GM19324 (cell line): ENCODE data around the gene PITPNM1.

ENCODE experiments used
- ATAC-seq: cut with Tn5 transposase; IDR thresholded peaks from one replicate; pipeline ENCODE4 v1.9.1; 2021; ENCODE audit warnings: mild to moderate bottlenecking, moderate library complexity; ENCODE audit not compliant: unreplicated experiment, low FRiP score

PITPNM1 gene

DNA sequence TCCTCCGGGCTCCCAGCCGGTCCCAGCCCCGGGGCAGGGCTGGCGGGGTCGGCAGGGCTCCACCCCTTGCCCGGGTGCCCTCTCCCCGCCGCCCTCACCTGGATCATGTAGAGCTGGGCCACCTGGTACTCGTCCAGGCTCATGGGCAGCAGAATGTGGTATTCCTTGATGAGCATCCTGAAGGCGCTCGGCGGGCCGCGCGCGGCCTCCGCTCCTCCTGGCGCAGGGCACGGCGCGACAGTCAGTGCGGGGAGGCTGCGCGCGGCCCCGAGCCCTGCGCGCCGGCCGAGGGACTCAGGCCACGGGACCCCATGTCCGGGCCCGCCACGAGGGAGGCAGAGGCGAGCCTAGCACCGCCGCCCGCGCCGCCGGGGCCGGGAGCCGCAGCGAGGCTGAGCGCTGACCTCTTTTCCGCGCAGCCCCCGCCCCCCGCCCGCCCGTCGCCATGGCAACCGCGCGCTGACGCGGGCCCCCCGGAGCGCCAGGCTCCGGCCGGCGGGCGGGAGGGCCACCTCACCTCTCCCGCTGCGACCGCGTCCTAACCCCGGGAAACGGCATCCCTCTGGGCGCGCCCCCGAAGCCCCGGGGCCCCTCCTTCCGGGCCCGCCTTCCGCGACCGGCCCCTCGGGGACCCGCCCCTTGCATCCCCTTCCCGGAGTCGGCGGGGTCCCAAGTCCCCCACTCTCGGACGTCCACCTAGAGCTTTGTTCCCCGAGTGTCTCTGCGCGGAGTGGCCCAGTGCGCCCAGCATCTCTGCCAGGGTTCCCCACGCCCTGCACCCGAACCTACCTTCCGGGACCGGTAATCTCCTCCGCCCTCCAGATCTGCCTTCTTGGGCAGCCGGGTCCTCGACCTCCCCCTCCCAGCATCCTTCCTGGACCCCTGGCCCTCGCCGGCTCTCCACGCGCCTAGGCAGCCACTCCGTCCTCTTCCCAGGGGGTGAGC is 886 bp downstream of the PITPNM1 start:
- ATAC-seq, result no peak

DNA sequence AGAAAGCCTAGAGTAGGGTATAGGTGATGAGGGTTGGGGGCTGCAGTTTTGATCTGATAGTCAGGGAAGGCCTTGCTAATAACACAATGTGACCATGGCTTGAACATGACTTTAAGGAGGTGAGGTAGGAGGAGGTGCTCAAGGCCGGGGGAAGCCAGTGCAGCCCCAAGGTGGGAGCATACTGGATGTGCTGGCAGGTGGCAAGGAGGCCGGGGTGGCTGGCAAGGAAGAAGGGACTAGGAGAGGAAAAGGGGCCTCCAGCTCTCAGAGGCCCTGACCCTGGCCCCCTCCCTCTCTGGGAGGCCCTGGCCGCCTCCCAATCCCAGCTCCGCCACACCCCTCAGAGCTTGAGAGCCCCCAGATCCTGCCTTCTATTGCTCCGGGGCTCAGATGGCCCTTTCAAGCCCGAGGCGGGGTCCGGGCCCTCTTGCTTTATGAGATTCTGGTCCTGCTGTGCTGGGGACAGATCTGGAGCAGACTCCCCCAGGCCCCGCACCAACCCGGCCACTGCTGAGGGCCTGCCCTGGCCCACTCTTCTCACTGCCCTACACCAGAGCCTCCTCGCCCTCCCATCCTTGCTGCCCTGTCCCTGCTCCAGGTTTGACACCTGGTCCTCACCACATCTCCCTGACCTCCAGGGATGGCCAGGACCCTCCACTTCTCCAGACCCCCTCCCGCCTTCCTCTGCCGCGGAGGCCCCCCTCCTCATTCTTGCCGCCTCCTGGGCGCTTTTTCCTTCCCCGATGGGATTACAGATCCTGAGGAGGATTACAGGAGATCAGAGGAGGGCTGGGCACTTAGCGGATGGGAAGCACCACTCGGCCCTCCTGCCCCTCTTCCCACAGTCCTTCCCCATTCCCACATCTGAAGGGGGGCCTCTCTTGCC is 1.8 kb downstream of the PITPNM1 start:
- no peak for ATAC-seq

DNA sequence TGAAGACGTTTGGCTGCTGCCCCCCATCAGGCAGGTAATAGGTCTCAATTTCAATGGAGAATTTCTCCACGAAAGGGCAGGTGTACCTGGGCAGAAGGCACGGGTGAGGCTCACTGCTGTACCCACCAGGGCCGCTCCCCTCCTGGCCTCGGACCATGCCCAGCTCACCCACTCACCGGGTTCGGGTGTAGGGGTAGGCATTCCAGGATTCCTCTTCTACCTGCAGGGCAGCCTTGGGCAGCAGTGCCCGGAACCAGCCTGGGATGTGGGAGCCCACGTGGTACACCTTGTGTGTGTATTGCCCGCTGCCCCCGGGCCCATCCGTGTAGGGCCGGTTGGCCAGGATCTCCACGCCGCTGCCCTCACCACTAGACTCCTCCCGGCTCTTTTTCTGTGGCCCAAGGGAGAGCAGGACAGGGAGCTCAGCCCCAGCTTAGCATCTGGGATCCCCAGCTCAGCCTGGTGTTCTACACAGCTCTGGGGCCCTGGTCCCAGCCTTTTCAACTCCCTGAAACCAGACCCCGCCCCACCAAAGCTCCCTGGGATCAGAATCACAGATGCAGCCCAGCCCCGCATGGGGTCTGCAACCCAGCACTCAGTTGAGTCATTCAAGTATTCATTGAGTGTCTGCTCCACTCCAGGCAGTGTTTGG is 2.7 kb downstream of the PITPNM1 start:
- no peak for ATAC-seq

- no peak for ATAC-seq
Observed at GRCh38 chr11:67501854-67502253, 3.3 kb downstream of the PITPNM1 start.

DNA sequence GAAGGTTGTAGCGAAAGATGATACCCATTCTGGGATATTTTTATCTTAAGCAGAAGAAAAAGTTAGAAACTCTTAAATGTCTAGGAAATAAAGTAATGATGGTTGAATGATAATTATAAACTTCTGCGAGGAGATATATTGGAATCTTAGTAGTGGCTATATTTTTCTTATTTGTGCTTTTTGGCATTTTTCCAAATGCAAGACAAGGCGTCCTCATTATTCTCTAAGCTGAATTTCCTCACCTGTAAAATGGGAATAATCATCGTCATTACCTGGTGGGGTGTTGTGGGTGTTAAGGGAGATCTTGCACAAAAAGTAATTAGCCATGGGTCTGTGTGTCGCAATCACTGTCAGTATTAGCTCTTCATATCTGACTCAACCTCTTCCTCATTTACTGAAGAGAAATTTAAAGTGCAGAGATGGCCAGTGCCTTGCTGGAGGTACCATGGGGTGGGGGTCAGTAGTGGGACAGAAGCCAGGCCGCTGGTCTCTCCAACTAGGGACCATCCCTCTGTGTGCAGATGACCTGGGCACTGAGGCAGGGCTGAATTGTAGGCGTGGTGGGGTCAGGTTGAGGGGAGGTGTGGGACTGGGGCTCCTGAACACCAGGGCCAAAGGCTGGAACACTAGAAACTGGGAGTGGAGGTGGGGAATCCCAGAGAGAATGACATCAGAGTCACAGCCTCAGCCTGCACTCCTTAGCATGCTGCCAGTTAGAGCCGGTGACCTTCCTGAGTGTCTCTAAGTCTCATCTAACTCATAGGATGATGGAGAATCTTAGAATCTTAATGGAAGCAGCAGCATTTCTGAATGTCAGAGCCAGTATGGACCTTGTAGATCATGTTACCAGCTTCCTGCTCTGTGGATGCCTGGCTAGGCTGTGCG is 4.1 kb downstream of the PITPNM1 start:
- no peak for ATAC-seq

- no peak for ATAC-seq
Observed at GRCh38 chr11:67500484-67500821, 4.7 kb downstream of the PITPNM1 start.

DNA sequence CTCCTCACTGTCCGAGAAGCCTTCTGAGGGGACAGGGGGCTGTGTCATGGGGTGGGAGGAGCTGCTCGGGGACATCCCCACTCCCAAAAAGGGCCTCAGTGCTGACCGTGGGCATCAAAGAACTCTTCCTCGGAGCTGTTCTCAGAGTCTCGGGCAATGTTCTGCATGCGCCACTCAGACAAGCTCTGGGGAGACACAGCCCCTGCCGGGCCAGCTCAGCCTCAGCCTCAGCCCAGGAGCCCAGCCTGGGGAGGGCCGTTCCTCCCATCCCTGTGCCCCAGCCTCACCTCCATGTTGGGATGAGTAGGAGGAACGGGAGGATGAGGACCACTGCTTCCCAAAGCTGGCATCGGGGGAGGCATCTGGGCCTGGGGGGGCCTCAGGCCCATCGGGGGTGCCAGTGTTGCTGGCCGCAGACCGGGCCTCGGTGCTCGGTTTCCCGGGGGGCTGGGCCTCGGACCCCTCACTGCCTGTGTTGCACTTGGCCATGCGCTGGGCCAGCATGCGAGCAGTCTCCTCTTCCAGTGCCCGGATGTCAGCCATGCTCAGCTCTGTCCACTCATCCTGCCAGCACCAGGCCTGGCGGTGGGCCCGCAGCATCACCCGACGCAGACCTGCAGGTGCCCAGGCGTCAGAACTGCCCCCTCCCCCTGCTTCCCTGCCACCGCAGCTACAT is 5.2 kb downstream of the PITPNM1 start:
- ATAC-seq, result no peak

GRCh38 chr11:67498544-67498972 is 6.6 kb downstream of the PITPNM1 start:
- ATAC-seq, result no peak

DNA sequence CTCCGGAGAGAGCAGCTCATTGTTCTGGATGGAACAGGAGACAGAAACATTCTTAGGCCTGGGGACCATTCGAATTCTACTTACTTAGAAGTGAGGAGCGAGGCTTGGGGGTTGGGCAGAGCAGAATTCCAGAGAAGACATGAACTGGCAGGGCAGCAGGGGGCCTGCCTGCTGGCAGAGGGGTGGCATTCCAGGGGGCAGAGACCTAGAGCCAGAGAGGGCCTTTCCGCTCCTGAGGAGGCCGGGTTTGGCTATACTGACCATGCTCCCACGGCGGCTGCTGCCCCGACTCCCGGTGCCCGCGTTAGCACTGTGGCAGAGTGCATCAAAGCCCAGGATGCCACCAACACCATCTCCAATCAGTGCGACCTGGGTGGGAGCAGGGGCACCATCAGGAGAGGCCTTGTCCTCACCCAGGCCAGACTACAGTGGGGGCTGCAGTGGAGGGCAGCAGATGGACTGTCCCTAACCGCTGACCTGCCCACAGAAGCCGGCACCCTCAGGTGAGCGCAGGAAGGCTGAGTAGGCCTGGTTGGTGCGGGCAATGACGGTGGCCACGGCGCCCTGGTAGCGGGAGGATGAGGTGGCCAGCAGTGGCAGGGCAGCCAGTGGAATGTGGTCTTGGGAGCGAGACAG is 7.4 kb downstream of the PITPNM1 start:
- no peak for ATAC-seq

DNA sequence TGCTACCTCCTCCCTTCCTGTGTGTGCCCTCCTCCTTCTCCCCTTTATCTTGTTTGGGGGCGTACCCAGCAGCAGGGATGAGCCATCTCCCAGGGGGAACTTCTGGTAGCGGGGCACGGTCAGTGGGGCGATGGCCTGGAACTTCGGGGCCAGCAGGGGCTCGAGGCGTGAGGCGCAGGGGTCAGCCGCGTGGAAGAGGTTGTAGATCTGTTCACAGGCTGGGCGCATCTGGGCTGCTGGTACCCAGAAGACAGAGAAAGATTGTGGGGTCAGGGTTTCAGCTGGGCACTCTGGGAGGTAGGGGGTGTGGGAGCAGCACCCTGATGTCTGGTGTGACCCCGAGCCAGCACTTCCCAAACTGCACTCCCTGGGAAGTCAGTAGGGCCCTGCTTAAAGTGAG is 9.1 kb downstream of the PITPNM1 start:
- no peak for ATAC-seq

DNA sequence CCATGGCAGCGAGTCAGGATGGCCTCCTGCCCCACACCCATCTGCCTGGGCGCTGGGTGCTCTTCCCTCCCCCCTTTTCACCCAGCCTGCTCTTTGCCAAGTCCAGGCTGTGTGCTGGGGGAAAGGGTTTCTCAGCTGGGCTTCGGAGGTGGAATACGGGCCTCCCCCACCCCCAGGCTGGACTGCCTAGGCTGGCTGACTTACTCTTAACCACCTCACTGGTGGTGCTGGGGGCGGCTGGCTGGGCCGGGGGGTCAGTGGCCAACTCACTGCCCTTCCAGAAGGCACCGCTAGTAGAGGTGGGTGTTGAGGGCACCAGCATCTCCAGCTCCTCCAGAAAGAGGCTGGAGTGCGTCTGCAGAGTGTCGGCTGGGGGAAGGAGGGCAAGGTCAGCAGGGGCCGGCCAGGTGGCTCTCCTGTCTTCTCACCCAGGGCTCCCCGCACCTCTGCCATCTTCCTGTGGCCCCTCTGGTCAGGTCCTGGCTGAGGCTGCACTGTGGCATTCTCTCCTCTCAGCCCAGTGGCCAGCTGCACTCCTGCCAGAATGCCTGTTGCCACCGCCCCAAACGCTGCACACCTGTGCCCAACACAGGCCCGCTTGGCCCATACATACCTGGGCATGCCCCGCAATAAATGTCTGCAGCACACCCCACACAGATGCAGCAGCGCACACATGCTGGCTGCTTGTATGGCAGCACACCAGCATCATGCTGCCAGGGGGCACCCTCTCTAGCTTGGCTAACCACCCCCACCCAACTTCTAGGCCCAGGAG is 9.7 kb downstream of the PITPNM1 start:
- ATAC-seq, result no peak

DNA sequence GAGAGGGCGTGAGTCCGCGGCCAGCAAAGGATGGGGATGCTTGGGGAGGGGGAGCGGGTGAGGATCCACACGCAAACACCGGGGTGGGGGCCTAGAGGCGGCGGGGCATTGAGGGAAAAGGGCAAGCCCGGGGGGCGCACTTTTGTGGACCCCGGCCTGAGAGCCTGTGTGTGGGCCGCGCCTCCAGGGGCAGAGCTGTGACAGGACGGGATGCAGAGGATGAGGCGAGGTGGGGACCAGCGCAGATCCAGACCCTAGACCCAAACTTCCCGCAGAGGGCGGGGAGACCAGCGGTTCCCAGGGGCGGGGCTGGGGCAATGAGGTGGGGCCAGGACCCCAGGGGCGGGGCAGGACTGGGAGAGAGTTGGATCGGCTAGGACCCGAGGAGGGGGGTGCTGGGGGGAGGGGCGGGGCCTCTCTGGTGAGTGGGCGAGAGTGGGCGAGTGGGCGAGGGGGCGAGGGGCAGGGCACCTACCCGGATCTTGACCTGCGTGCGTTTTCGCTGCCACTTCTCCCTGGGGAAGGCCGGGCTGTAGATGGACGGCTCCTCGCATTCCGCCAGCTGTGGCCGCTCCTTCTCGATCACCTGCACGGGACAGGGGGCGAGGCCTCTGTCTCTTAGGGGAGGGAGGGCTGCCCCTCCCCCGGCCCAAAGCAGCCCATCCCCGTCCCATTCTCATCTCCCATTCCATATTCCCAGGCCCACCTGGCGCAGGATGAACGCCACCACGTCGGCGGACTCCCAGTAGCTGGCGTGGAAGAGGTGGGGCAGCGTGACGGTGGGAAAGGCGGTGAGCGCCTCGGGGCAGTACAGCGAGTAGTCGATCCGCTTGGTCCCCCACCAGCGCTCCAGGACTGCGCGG is 10.6 kb downstream of the PITPNM1 start:
- ATAC-seq, result no peak

DNA sequence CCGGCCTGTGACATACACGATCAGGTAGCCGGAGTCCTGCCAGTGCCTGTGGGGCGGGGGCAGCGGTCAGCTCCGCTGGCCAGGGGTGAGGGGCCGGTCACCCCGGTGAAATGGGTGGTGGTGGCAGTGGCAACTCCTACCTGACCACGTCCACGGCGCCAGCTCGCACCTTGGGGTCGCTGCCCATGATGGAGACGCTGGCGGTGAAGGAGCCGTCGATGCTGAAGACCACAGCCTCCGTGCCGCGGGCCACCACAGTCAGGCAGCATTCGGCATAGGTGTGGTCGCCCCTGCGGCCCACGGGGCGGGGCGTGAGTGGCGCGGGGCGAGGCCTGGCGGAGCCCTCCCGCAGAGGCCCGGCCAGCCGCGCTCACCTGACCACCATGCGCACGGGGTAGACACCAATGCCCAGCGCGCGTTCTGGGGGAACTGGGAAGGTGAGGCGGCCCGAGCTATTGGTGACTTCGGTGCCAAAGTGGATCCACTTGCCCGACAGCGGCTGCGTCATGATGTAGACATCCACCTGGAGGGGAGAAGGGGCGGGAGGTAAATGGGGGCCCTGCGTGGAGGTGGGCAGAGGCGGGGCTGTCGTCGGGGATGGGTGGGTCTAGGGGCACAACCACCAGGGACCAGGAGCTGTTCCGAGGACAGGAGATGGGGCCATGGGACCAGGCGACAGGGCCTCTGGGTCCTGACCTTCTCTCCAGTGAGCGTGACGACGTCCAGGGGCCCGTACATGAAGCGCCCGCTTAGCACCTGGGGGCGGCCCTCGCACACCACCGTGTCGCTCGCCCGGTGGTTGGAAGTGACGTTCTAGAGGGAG is 11.4 kb downstream of the PITPNM1 start:
- ATAC-seq, result no peak

GRCh38 chr11:67492801-67493547 is 12.2 kb downstream of the PITPNM1 start:
- no peak for ATAC-seq

DNA sequence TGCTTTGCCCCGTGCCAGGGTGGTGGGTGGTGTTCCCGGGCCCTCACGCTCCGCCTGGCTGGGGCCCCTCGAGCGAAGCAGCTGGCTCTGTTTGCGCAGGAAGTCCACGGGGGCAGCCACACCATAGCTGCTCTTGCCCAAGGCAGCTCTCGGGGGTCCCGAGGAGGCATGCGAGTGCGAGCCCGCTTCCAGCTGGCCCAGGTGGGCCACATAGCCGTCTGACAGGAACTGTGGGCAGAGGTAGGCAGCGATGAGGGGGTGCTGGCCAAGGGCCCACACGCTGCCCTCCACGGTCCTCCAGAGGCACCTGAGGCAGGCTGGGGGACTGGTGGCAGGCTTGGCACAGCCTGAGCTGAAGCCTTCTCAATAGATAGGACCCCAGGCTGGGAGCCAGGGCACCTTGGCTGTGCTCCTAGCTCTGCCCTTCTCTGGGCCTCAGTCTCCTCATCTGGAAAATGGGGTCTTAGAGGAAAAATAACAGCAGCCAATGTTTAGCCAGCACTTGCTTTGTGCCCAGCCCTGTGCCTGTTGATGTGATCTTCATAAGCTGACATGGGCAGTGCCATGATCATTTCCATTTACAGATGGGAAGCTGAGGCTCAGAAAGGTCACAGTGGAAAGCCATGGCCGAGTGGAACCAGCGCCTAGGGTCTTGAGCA is 13.0 kb downstream of the PITPNM1 start:
- ATAC-seq, result no peak
